Trophoblast cell (in vitro differentiated cells and primary cell): ENCODE data around the gene TRMT112.
"Not testable (repeated sequence)": the region's sequence is repeated elsewhere in the genome, so short reads cannot be mapped to it uniquely, and the experiment has no call there.

Experiments
- DNase-seq, 2 donors: peaks; one replicate each; pipeline ENCODE4 v3.0.0-alpha.2; 2016
- H2AFZ ChIP-seq: 2 replicates; pipeline ENCODE4 v1.6.1; 2013; ENCODE audit warnings: low read length, moderate library complexity, mild to moderate bottlenecking; ENCODE audit not compliant: insufficient read depth, poor library complexity
- H2AK5ac ChIP-seq: 2 replicates; pipeline ENCODE4 v1.6.1; 2013; ENCODE audit warnings: mild to moderate bottlenecking, low read length
- H2BK120ac ChIP-seq: 2 replicates; pipeline ENCODE4 v1.6.1; 2013; ENCODE audit warnings: low read length, mild to moderate bottlenecking, moderate library complexity; ENCODE audit not compliant: insufficient read depth, poor library complexity
- H2BK12ac ChIP-seq: 2 replicates; pipeline ENCODE4 v1.6.1; 2013; ENCODE audit warnings: mild to moderate bottlenecking, low read length, moderate library complexity
- H2BK5ac ChIP-seq: 2 replicates; pipeline ENCODE4 v1.6.1; 2013; ENCODE audit warnings: low read length, low read depth, moderate library complexity, mild to moderate bottlenecking; ENCODE audit not compliant: poor library complexity
- H3K14ac ChIP-seq: 2 replicates; pipeline ENCODE4 v1.6.1; 2013; ENCODE audit warnings: mild to moderate bottlenecking, low read length
- H3K18ac ChIP-seq: 2 replicates; pipeline ENCODE4 v1.6.1; 2013; ENCODE audit warnings: mild to moderate bottlenecking, low read length
- H3K23ac ChIP-seq: 2 replicates; pipeline ENCODE4 v1.6.1; 2013; ENCODE audit warnings: low read length
- H3K27ac ChIP-seq: 2 replicates; pipeline ENCODE4 v1.5.1; 2013; ENCODE audit warnings: low read depth, mild to moderate bottlenecking, inconsistent platforms, low read length, moderate library complexity
- H3K27me3 ChIP-seq: 2 replicates; pipeline ENCODE4 v1.6.1; 2013; ENCODE audit warnings: inconsistent platforms, mild to moderate bottlenecking, low read length, moderate library complexity; ENCODE audit not compliant: insufficient read depth
- H3K36me3 ChIP-seq, 2 experiments: 1 replicate in 1 of 2; 2 replicates in 1 of 2; pipeline ENCODE4 v1.6.1; 2013; ENCODE audit warnings: low read length in 2 of 2, mild to moderate bottlenecking in 2 of 2, moderate library complexity in 1 of 2; ENCODE audit not compliant: insufficient read depth in 2 of 2, control insufficient read depth in 1 of 2
- H3K4ac ChIP-seq: 2 replicates; pipeline ENCODE4 v1.6.1; 2013; ENCODE audit warnings: low read depth, mild to moderate bottlenecking, low read length, moderate library complexity
- H3K4me1 ChIP-seq, 2 experiments: 1 replicate in 1 of 2; 2 replicates in 1 of 2; pipeline ENCODE4 v1.6.1; 2013; ENCODE audit warnings: low read length in 2 of 2, mild to moderate bottlenecking in 2 of 2, moderate library complexity in 1 of 2; ENCODE audit not compliant: insufficient read depth in 2 of 2, control insufficient read depth in 1 of 2
- H3K4me2 ChIP-seq: 2 replicates; pipeline ENCODE4 v1.6.1; 2013; ENCODE audit warnings: inconsistent platforms, mild to moderate bottlenecking, low read length, moderate library complexity
- H3K4me3 ChIP-seq: 2 replicates; pipeline ENCODE4 v1.5.1; 2013; ENCODE audit warnings: mild to moderate bottlenecking, low read depth, low read length, inconsistent platforms
- H3K79me1 ChIP-seq: one replicate; pipeline ENCODE4 v1.6.1; 2013; ENCODE audit warnings: low read length
- H3K79me2 ChIP-seq: 2 replicates; pipeline ENCODE4 v1.6.1; 2013; ENCODE audit warnings: low read length, mild to moderate bottlenecking; ENCODE audit not compliant: control insufficient read depth, insufficient read depth, poor library complexity
- H3K9ac ChIP-seq: 2 replicates; pipeline ENCODE4 v1.6.1; 2013; ENCODE audit warnings: mild to moderate bottlenecking, low read length
- H3K9me3 ChIP-seq: 2 replicates; pipeline ENCODE4 v1.6.1; 2013; ENCODE audit warnings: low read depth, mild to moderate bottlenecking, control low read depth, inconsistent platforms, low read length; ENCODE audit not compliant: insufficient read depth
- H4K12ac ChIP-seq: 2 replicates; pipeline ENCODE4 v1.6.1; 2013; ENCODE audit warnings: low read depth, mild to moderate bottlenecking, low read length, moderate library complexity
- H4K8ac ChIP-seq: 2 replicates; pipeline ENCODE4 v1.6.1; 2013; ENCODE audit warnings: low read depth, mild to moderate bottlenecking, low read length, moderate library complexity
- H4K91ac ChIP-seq: one replicate; pipeline ENCODE4 v1.6.1; 2013; ENCODE audit warnings: low read depth, mild to moderate bottlenecking, low read length, moderate library complexity
- WGBS: extraction: QIAGEN DNeasy Blood & Tissue Kit; methylation state at CpG from one replicate; pipeline ENCODE4 v1.1.7; 2013; ENCODE audit warnings: missing lambda C conversion rate; ENCODE audit not compliant: insufficient read length, insufficient coverage; ENCODE audit errors: extremely low coverage; 5-methylcytosine and 5-hydroxymethylcytosine counted together

The TRMT112 gene

GRCh38 chr11:64323984-64324383, 6.6 kb upstream of the TRMT112 start:
- not testable (repeated sequence) for H2AK5ac ChIP-seq, H3K27me3 ChIP-seq, H3K4ac ChIP-seq, H2BK12ac ChIP-seq, H4K8ac ChIP-seq, H3K4me2 ChIP-seq, H3K79me2 ChIP-seq, H3K9me3 ChIP-seq, H3K9ac ChIP-seq, H3K79me1 ChIP-seq, DNase-seq, H3K14ac ChIP-seq, H3K4me3 ChIP-seq, H2AFZ ChIP-seq, H3K18ac ChIP-seq, H2BK5ac ChIP-seq, H2BK120ac ChIP-seq, H3K23ac ChIP-seq, H4K12ac ChIP-seq
- no CpG with 5 or more reads among the region's 4 CpGs for WGBS
- Histone ChIP-seq H4K91ac (peak overlapping the region; percentile 69), H3K36me3 (peaks cover 29 to 30% of the 10 kb centered on the region in 2 experiments), H3K27ac (peak overlapping the region; percentile 13), H3K4me1 (peaks cover 14 to 19% of the 10 kb centered on the region in 2 experiments)

- no peak overlapping the region for H3K4me2 ChIP-seq
- peaks cover under 1% of the 10 kb centered on the region for H3K79me2 ChIP-seq
- no peak overlapping the region for H3K9ac ChIP-seq
- H3K27me3 ChIP-seq: no peaks in the 10 kb centered on the region
- no peak overlapping the region for H2BK120ac ChIP-seq
- WGBS: no CpG with 5 or more reads among the region's 5 CpGs
- no peak overlapping the region for H4K12ac ChIP-seq
- peaks cover 29 to 30% of the 10 kb centered on the region in 2 experiments for H3K36me3 ChIP-seq
- H2BK12ac ChIP-seq: no peak overlapping the region
- H3K79me1 ChIP-seq: peaks cover 4% of the 10 kb centered on the region
- H3K9me3 ChIP-seq: no peaks in the 10 kb centered on the region
- no peak overlapping the region for H3K23ac ChIP-seq
- H3K14ac ChIP-seq: no peak overlapping the region
- no peak overlapping the region for H3K27ac ChIP-seq
- no peak for DNase-seq
- H3K4me1 ChIP-seq: peaks cover 15 to 19% of the 10 kb centered on the region in 2 experiments
- no peak overlapping the region for H4K8ac ChIP-seq
- no peak overlapping the region for H3K4ac ChIP-seq
- no peak overlapping the region for H2BK5ac ChIP-seq
- H2AK5ac ChIP-seq: no peak overlapping the region
- H3K18ac ChIP-seq: no peak overlapping the region
- H4K91ac ChIP-seq: no peak overlapping the region
- no peak overlapping the region for H3K4me3 ChIP-seq
- no peak overlapping the region for H2AFZ ChIP-seq
Measured at GRCh38 chr11:64323373-64323772, 6.0 kb upstream of the TRMT112 start.

GRCh38 chr11:64322925-64323260, 5.5 kb upstream of the TRMT112 start:
- Histone ChIP-seq H3K9me3 (no peaks in the 10 kb centered on the region), H3K4me2 (no peak overlapping the region), H2BK5ac (no peak overlapping the region), H3K36me3 (peaks cover 29 to 30% of the 10 kb centered on the region in 2 experiments), H3K4me3 (no peak overlapping the region), H2BK120ac (no peak overlapping the region), H2AK5ac (no peak overlapping the region), H3K14ac (no peak overlapping the region), H3K79me2 (peaks cover 5% of the 10 kb centered on the region), H3K27me3 (no peaks in the 10 kb centered on the region), H3K27ac (no peak overlapping the region), H3K9ac (no peak overlapping the region), H3K4me1 (peaks cover 15 to 19% of the 10 kb centered on the region in 2 experiments), H2AFZ (no peak overlapping the region), H3K4ac (no peak overlapping the region), H4K91ac (no peak overlapping the region), H3K79me1 (peaks cover 8% of the 10 kb centered on the region), H3K18ac (no peak overlapping the region), H3K23ac (no peak overlapping the region), H4K12ac (no peak overlapping the region), H2BK12ac (no peak overlapping the region), H4K8ac (no peak overlapping the region)
- WGBS: no CpG with 5 or more reads among the region's 7 CpGs
- DNase-seq: no peak

- no peak overlapping the region for H4K12ac ChIP-seq
- no peak overlapping the region for H3K18ac ChIP-seq
- H3K4me1 ChIP-seq: peaks cover 15 to 19% of the 10 kb centered on the region in 2 experiments
- no peak overlapping the region for H2BK5ac ChIP-seq
- peaks cover 30 to 32% of the 10 kb centered on the region in 2 experiments for H3K36me3 ChIP-seq
- H3K79me1 ChIP-seq: peaks cover 16% of the 10 kb centered on the region
- no peak overlapping the region for H3K23ac ChIP-seq
- H2BK12ac ChIP-seq: no peak overlapping the region
- no CpG with 5 or more reads among the region's 5 CpGs for WGBS
- no peak overlapping the region for H3K27ac ChIP-seq
- H2AFZ ChIP-seq: no peak overlapping the region
- H3K9ac ChIP-seq: no peak overlapping the region
- no peak overlapping the region for H4K91ac ChIP-seq
- peaks cover 9% of the 10 kb centered on the region for H3K79me2 ChIP-seq
- no peak overlapping the region for H2BK120ac ChIP-seq
- H3K4ac ChIP-seq: no peak overlapping the region
- no peak overlapping the region for H3K4me3 ChIP-seq
- DNase-seq: no peak
- H3K4me2 ChIP-seq: no peak overlapping the region
- H4K8ac ChIP-seq: no peak overlapping the region
- no peaks in the 10 kb centered on the region for H3K27me3 ChIP-seq
- no peak overlapping the region for H3K14ac ChIP-seq
- H2AK5ac ChIP-seq: no peak overlapping the region
- no peaks in the 10 kb centered on the region for H3K9me3 ChIP-seq
Measured at GRCh38 chr11:64321533-64321932, 4.2 kb upstream of the TRMT112 start.
